SK-N-SH (cell line): Measurements from ENCODE around the gene MPV17L2. TPM values are rescaled to one million over a fixed set of nuclear protein-coding genes. Genes with fewer than 3 reads are reported as not detected.

Experiments used
- CTCF ChIA-PET: fragments of 300-600, 350-600 bp; formaldehyde crosslinking; extraction: SDS; loops from one replicate; lab custom pipeline; 2021; lab: Yijun Ruan, JAX
- POLR2A ChIA-PET: fragments of 350-600 bp; sonication (Branson Sonifier 250); formaldehyde crosslinking; extraction: SDS; loops from one replicate; lab custom pipeline; 2020; ENCODE audit warnings: antibody characterized with exemption, inconsistent platforms; lab: Yijun Ruan, JAX
- DNase-seq: peaks from one replicate; pipeline ENCODE4 v3.0.0; 2012
- H2AFZ ChIP-seq: fragments of 200-600 bp; sonication (generic); 2 replicates; pipeline ENCODE4 v1.8.1; 2016; ENCODE audit warnings: antibody characterized with exemption, mild to moderate bottlenecking, low read depth
- H3F3A ChIP-seq: fragments of 200-600 bp; sonication (generic); replicated peaks from 2 replicates; pipeline ENCODE3; 2016; ENCODE audit warnings: antibody characterized with exemption, mild to moderate bottlenecking; ENCODE audit not compliant: insufficient read depth
- H3K27ac ChIP-seq, 2 experiments: fragments of 200-500 bp in 1 of 2; fragments of 200-600 bp in 1 of 2; sonication (Bioruptor generic) in 1 of 2; sonication (generic), shearing (Covaris generic) in 1 of 2; 2 replicates each; pipeline versions ENCODE4 v1.5.1 to v1.6.1; 2014 to 2016; ENCODE audit warnings: low read depth in 2 of 2, inconsistent platforms in 1 of 2, low read length in 1 of 2, mild to moderate bottlenecking in 1 of 2, mixed read lengths in 1 of 2
- H3K27me3 ChIP-seq: fragments of 200-600 bp; sonication (generic), shearing (Covaris generic); 2 replicates; pipeline ENCODE4 v1.6.1; 2016; ENCODE audit warnings: mixed run types; ENCODE audit not compliant: insufficient read depth
- H3K36me3 ChIP-seq, 2 experiments: fragments of 200-500 bp in 1 of 2; fragments of 200-600 bp in 1 of 2; sonication (Bioruptor generic) in 1 of 2; sonication (generic) in 1 of 2; replicated peaks in 1 of 2; 2 replicates each; pipeline versions ENCODE3 to v1.5.1; 2014 to 2016; ENCODE audit warnings: low read length in 1 of 2, mild to moderate bottlenecking in 1 of 2; ENCODE audit not compliant: insufficient read depth in 2 of 2, control insufficient read depth in 1 of 2
- H3K4me1 ChIP-seq, 2 experiments: fragments of 200-500 bp in 1 of 2; fragments of 200-600 bp in 1 of 2; sonication (Bioruptor generic) in 1 of 2; sonication (generic), shearing (Covaris generic) in 1 of 2; 2 replicates each; pipeline versions ENCODE4 v1.5.1 to v1.6.1; 2014 to 2016; ENCODE audit warnings: low read depth in 1 of 2, low read length in 1 of 2, mixed run types in 1 of 2; ENCODE audit not compliant: insufficient read depth in 2 of 2, control insufficient read depth in 1 of 2
- H3K4me2 ChIP-seq: fragments of 200-600 bp; sonication (generic), shearing (Covaris generic); 2 replicates; pipeline ENCODE4 v1.6.1; 2017; ENCODE audit warnings: mixed run types
- H3K4me3 ChIP-seq, 2 experiments: fragments of 200-500 bp in 1 of 2; fragments of 200-600 bp in 1 of 2; sonication (Bioruptor generic) in 1 of 2; sonication (generic), shearing (Covaris generic) in 1 of 2; 2 replicates each; pipeline versions ENCODE4 v1.5.1 to v1.8.1; 2014 to 2016; ENCODE audit warnings: low read depth in 2 of 2, inconsistent platforms in 1 of 2, low read length in 1 of 2, mild to moderate bottlenecking in 1 of 2, mixed read lengths in 1 of 2, moderate library complexity in 1 of 2
- H3K79me2 ChIP-seq: fragments of 200-600 bp; sonication (generic); 2 replicates; pipeline ENCODE4 v1.8.1; 2017; ENCODE audit warnings: mild to moderate bottlenecking; ENCODE audit not compliant: insufficient read depth
- H3K9ac ChIP-seq: fragments of 200-600 bp; sonication (generic); 2 replicates; pipeline ENCODE4 v1.6.1; 2017; ENCODE audit warnings: mixed run types
- H3K9me2 ChIP-seq: fragments of 200-600 bp; sonication (generic); 2 replicates; pipeline ENCODE4 v1.6.1; 2017; ENCODE audit warnings: mixed run types
- H3K9me3 ChIP-seq: fragments of 200-600 bp; sonication (generic); 2 replicates; pipeline ENCODE4 v1.6.1; 2017; ENCODE audit warnings: mixed run types, mild to moderate bottlenecking, moderate library complexity
- H4K20me1 ChIP-seq: fragments of 200-600 bp; sonication (generic); 2 replicates; pipeline ENCODE4 v1.6.1; 2017; ENCODE audit warnings: mild to moderate bottlenecking, mixed run types; ENCODE audit not compliant: insufficient read depth
- CTCF ChIP-seq: fragments of 200-600 bp; sonication (generic); IDR thresholded peaks from 2 replicates; pipeline ENCODE4 v1.6.1; 2017; ENCODE audit warnings: antibody characterized with exemption, mild to moderate bottlenecking, moderate library complexity
- ELF1 ChIP-seq: IDR thresholded peaks from 2 replicates; pipeline ENCODE4 v1.4.0; 2012
- EP300 ChIP-seq, 2 experiments: IDR thresholded peaks; 2 replicates each; pipeline versions ENCODE4 v1.4.0 to v1.6.1; 2012; ENCODE audit warnings: borderline replicate concordance in 1 of 2, low read depth in 1 of 2, low read length in 1 of 2
- FOXM1 ChIP-seq: IDR thresholded peaks from 2 replicates; pipeline ENCODE4 v1.4.0; 2012; ENCODE audit warnings: low read depth, mild to moderate bottlenecking
- GABPA ChIP-seq: IDR thresholded peaks from 2 replicates; pipeline ENCODE4 v1.4.0; 2012; ENCODE audit warnings: low read depth, mild to moderate bottlenecking
- IRF3 ChIP-seq: fragments of 150-350 bp; IDR thresholded peaks from 2 replicates; pipeline ENCODE4 v1.6.1; 2016; ENCODE audit warnings: mild to moderate bottlenecking, low read depth, low read length
- JUND ChIP-seq: IDR thresholded peaks from 2 replicates; pipeline ENCODE4 v1.4.0; 2012
- NRF1 ChIP-seq: IDR thresholded peaks from 2 replicates; pipeline ENCODE4 v1.6.1; 2012; ENCODE audit warnings: low read depth, mild to moderate bottlenecking, low read length
- PBX3 ChIP-seq: IDR thresholded peaks from 2 replicates; pipeline ENCODE4; 2012
- POLR2AphosphoS5 ChIP-seq: IDR thresholded peaks from 2 replicates; pipeline ENCODE4 v1.6.1; 2012; ENCODE audit warnings: low read depth, low read length
- RAD21 ChIP-seq: IDR thresholded peaks from 2 replicates; pipeline ENCODE4 v1.6.1; 2012; ENCODE audit warnings: mild to moderate bottlenecking, low read length
- RFX5 ChIP-seq: IDR thresholded peaks from 2 replicates; pipeline ENCODE4 v1.6.1; 2012; ENCODE audit warnings: mild to moderate bottlenecking, improper control_type of control experiment, low read length
- RXRA ChIP-seq: IDR thresholded peaks from 2 replicates; pipeline ENCODE4 v1.4.0; 2012; ENCODE audit warnings: low read depth, mild to moderate bottlenecking, borderline replicate concordance
- SIN3A ChIP-seq: IDR thresholded peaks from 2 replicates; pipeline ENCODE4 v1.6.1; 2012; ENCODE audit warnings: low read depth, mild to moderate bottlenecking, low read length, moderate library complexity, borderline replicate concordance
- SMC3 ChIP-seq: IDR thresholded peaks from 2 replicates; pipeline ENCODE4 v1.6.1; 2012; ENCODE audit warnings: low read depth, low read length, improper control_type of control experiment
- TAF1 ChIP-seq: IDR thresholded peaks from 2 replicates; pipeline ENCODE4 v1.6.1; 2012; ENCODE audit warnings: low read depth, mild to moderate bottlenecking, low read length, moderate library complexity, borderline replicate concordance
- TCF12 ChIP-seq: IDR thresholded peaks from 2 replicates; pipeline ENCODE4 v1.4.0; 2012
- TEAD4 ChIP-seq: IDR thresholded peaks from 2 replicates; pipeline ENCODE4 v1.4.0; 2012; ENCODE audit warnings: mild to moderate bottlenecking, borderline replicate concordance; ENCODE audit not compliant: insufficient read depth
- USF1 ChIP-seq: IDR thresholded peaks from 2 replicates; pipeline ENCODE4 v1.4.0; 2012; ENCODE audit warnings: low read depth, borderline replicate concordance
- YY1 ChIP-seq: IDR thresholded peaks from 2 replicates; pipeline ENCODE4 v1.4.0; 2012; ENCODE audit warnings: low read depth, mild to moderate bottlenecking
- WGBS: methylation state at CpG from one replicate; pipeline ENCODE4 v1.1.6; 2017; ENCODE audit warnings: low lambda C conversion rate; 5-methylcytosine and 5-hydroxymethylcytosine counted together
- polyA plus RNA-seq, 3 experiments: library from polyadenylated mRNA; depleted of rRNA; stranded (reverse); fragments of >200 nt; gene quantifications; 2 replicates each; pipeline ENCODE4 v1.2.3, GENCODE V29; 2012
- TF ChIP-seq, protein P1 (sequence below): IDR thresholded peaks from 2 replicates; pipeline ENCODE4 v1.4.0; 2012; ENCODE audit warnings: low read depth

Gene MPV17L2
- polyA plus RNA-seq, 1 of the 3 experiments (the other 2 are of a cell fraction) = 17.5 TPM

- Histone ChIP-seq H3K9me3 (no peaks in the 10 kb centered on the region), H3K9ac (peak overlapping the region; percentile 18; the same call in 1 of the 2 replicates), H3K27me3 (no peaks in the 10 kb centered on the region), H3K4me3 (peak overlapping the region in 1 of 2 experiments; percentile 10; a peak in 1 of 4 replicates), H3K4me1 (peaks cover 17 to 38% of the 10 kb centered on the region in 2 experiments; a peak in 2 of 4 replicates), H3K4me2 (peak overlapping the region; percentile 57; the same call in 1 of the 2 replicates), H3F3A (peaks cover 23% of the 10 kb centered on the region), H4K20me1 (no peaks in the 10 kb centered on the region), H3K9me2 (no peaks in the 10 kb centered on the region), H2AFZ (no peak overlapping the region), H3K36me3 (peaks cover 25 to 43% of the 10 kb centered on the region in 2 experiments), H3K27ac (peak overlapping the region in 1 of 2 experiments; percentile 71; a peak in 2 of 4 replicates), H3K79me2 (peaks cover 15% of the 10 kb centered on the region; the same call in 1 of the 2 replicates)
- CTCF ChIA-PET = interaction anchor here (0.5 to 4.5 kb wide), 32 partner anchors 9 to 250 kb away, joined by 3 to 26 read pairs (median 5); partner anchors contain the start of genes CCDC124, IL12RB1, MPV17L2 and PIK3R2
- DNase-seq = peak; percentile 97
- POLR2A ChIA-PET = interaction anchor here (0.5 to 1.3 kb wide), 4 partner anchors 10 to 183 kb away, joined by 3 to 5 read pairs (median 3); no protein-coding TSS in a partner anchor
- TF ChIP-seq CTCF = no peak
- peak; percentile 44; the same call in 1 of the 2 replicates for TF ChIP-seq SMC3
- TF ChIP-seq SIN3A = no peak
- TF ChIP-seq NRF1 = peak; percentile 32; the same call in 1 of the 2 replicates
- TF ChIP-seq RFX5 = no peak
- no peak for TF ChIP-seq GABPA
- TF ChIP-seq FOXM1 = no peak
- peak; percentile 24; the same call in 1 of the 2 replicates for TF ChIP-seq RAD21
- no peak for TF ChIP-seq TEAD4
- TF ChIP-seq, protein P1, sequence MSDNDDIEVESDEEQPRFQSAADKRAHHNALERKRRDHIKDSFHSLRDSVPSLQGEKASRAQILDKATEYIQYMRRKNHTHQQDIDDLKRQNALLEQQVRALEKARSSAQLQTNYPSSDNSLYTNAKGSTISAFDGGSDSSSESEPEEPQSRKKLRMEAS = no peak
- WGBS = 9% methylated on average over 9 of the region's 66 CpGs
These were observed 31.9 kb upstream of the MPV17L2 start for GRCh38 chr19:18160971-18161635.

GRCh38 chr19:18161636-18162002, 31.4 kb upstream of the MPV17L2 start:
- Histone ChIP-seq H3K9me3 (no peaks in the 10 kb centered on the region), H3K4me1 (peaks cover 13 to 33% of the 10 kb centered on the region in 2 experiments; a peak in 2 of 4 replicates), H2AFZ (no peak overlapping the region), H4K20me1 (no peaks in the 10 kb centered on the region), H3K9ac (no peak overlapping the region), H3K27ac (peak overlapping the region in 1 of 2 experiments; percentile 31; a peak in 1 of 4 replicates), H3K4me2 (0 out of 2 replicates have a peak overlapping the region, but pooled peaks have one; percentile 19), H3F3A (peaks cover 23% of the 10 kb centered on the region), H3K9me2 (no peaks in the 10 kb centered on the region), H3K4me3 (no peak overlapping the region), H3K27me3 (no peaks in the 10 kb centered on the region), H3K79me2 (peaks cover 10% of the 10 kb centered on the region; the same call in 1 of the 2 replicates), H3K36me3 (peaks cover 29 to 40% of the 10 kb centered on the region in 2 experiments)
- WGBS = 75% methylated on average over 17 of the region's 19 CpGs
- DNase-seq = no peak
- ChIA-PET POLR2A (interaction anchor here (0.6 to 1.3 kb wide), 3 partner anchors 9 to 65 kb away, joined by 3 to 5 read pairs (median 3); no protein-coding TSS in a partner anchor), CTCF (interaction anchor here (0.5 to 4.5 kb wide), 21 partner anchors 9 to 118 kb away, joined by 3 to 26 read pairs (median 6); partner anchors contain the start of genes IL12RB1 and PIK3R2)
- TF ChIP-seq JUND = no peak
- TF ChIP-seq, protein P1 = no peak
- no peak for TF ChIP-seq NRF1
- TF ChIP-seq EP300 (IDR thresholded peaks at IDR 0.05; ENCODE audit: borderline replicate concordance in 1 of 2, low read depth in 1 of 2, low read length in 1 of 2) = no peak
- no peak for TF ChIP-seq TEAD4
- TF ChIP-seq YY1 = no peak
- TF ChIP-seq RFX5 = no peak
- no peak for TF ChIP-seq RXRA
- no peak for TF ChIP-seq POLR2AphosphoS5
- no peak for TF ChIP-seq RAD21
- no peak for TF ChIP-seq GABPA
- TF ChIP-seq FOXM1 = no peak
- no peak for TF ChIP-seq TAF1
- TF ChIP-seq TCF12 = no peak
- TF ChIP-seq ELF1 = no peak
- TF ChIP-seq IRF3 = no peak
- no peak for TF ChIP-seq PBX3
- TF ChIP-seq USF1 = no peak
